ENCODE measurements around the gene GRHL1.

DNA sequence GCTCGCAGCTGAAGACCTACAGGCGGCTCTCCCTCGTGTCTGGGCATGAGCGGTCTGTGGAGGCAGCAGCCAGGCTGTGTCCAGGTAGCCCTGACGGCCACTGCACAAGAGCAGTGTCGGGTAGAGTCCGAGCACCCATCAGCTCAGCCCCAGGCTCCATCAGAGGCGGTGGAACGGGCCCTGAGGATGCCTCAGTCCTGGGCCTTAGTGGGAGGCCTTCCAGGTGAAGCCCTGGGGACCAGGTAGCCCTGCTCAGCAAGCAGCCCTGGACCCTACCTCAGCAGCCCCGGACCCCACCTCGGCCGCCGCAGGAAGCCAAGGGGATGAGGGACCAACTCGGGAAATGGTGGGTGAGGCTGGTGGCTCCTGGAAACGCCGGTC, 70.5 kb downstream of the GRHL1 start:
- TF ChIP-seq POLR2A (IDR thresholded peaks at IDR 0.05; ENCODE audit: control extremely low read depth in 1 of 2, low read depth in 2 of 2, low read length in 2 of 2) (no peak), GTF2F1 (IDR thresholded peaks at IDR 0.05; ENCODE audit: borderline replicate concordance, low read depth, low read length) (no peak)
- TF ChIP-seq, protein P1, sequence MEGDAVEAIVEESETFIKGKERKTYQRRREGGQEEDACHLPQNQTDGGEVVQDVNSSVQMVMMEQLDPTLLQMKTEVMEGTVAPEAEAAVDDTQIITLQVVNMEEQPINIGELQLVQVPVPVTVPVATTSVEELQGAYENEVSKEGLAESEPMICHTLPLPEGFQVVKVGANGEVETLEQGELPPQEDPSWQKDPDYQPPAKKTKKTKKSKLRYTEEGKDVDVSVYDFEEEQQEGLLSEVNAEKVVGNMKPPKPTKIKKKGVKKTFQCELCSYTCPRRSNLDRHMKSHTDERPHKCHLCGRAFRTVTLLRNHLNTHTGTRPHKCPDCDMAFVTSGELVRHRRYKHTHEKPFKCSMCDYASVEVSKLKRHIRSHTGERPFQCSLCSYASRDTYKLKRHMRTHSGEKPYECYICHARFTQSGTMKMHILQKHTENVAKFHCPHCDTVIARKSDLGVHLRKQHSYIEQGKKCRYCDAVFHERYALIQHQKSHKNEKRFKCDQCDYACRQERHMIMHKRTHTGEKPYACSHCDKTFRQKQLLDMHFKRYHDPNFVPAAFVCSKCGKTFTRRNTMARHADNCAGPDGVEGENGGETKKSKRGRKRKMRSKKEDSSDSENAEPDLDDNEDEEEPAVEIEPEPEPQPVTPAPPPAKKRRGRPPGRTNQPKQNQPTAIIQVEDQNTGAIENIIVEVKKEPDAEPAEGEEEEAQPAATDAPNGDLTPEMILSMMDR (IDR thresholded peaks at IDR 0.05; ENCODE audit: control extremely low read depth in 1 of 3, insufficient read depth in 1 of 3, low read depth in 1 of 3, low read length in 3 of 3), result no peak

Measured in H1 (cell line).